Tongue (tissue), 3 donors: Measurements from ENCODE around the gene AKR1D1. TPM values are rescaled to one million over a fixed set of nuclear protein-coding genes. Genes with fewer than 3 reads are reported as not detected.

Source experiments
- DNase-seq: peaks from one replicate; pipeline ENCODE4 v3.0.0-alpha.2; 2015
- small RNA-seq: library from RNA; depleted of rRNA; stranded (forward); fragments of <200 nt; gene quantifications from one replicate; pipeline ENCODE3, GENCODE V24; 2014; ENCODE audit warnings: low replicate concordance
- total RNA-seq: library from RNA; depleted of rRNA; stranded (reverse); fragments of >200 nt; gene quantifications from one replicate; pipeline ENCODE4 v1.2.3, GENCODE V29; 2014

Gene AKR1D1
- total RNA-seq, 1 donor from 2014 or later, result not detected

DNA sequence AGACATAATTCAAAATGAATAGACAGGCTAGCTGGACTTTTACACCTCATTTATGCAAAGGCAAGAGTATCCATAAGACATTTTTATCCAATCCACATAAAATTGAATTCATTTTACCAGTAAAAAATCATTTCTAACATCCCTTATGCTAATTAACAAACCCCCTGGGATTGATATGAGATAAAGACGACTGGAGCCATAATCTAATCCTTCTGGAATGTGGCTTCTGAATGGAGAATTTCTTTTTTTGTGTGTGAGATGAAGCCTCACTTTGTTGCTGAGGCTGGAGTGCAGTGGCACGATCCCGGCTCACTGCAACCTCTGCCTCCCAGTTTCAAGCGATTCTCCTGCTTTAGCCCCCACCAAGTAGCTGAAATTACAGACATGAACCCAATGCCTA, 90.4 kb downstream of the AKR1D1 start:
- no peak for DNase-seq

GRCh38 chr7:138167222-138167621, 91.0 kb downstream of the AKR1D1 start:
- DNase-seq, result no peak

DNA sequence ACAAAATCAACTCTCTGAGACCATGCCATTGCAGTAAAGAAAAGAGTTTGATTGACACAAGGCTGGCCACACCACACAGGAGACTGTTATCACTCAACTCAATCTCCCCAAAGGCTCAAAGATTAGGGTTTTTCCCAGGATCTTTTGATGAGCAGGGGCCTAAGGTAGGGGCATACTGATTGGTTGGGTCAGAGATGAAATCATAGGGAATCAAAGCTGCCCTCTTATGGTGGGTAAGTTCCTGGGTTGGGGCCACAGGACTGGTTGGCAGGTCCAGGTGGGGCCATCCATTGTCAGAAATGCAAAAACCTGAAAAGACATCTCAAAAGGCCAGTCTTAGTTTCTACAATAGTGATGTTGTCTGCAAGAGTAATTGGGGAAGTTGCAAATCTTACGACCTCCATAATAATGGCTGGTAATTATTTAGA, 91.6 kb downstream of the AKR1D1 start:
- DNase-seq, result no peak

Small RNA genes lying within 50 kb of the gene (small RNA-seq; reads per million reads assigned to genes)
- gene AC024082.2, result not detected
- not detected for gene RN7SKP223

Other genes starting within 250 kb of the AKR1D1 start
- 5.6 TPM for gene DGKI, start 229.5 kb upstream of the AKR1D1 start, total RNA-seq
- 35.6 TPM for gene CREB3L2, start 74.4 kb upstream of the AKR1D1 start, total RNA-seq